ENCODE results near the gene CLEC19A.
A peak's percentile ranks its signal among the peaks of the same experiment; 100 is the strongest.

CLEC19A gene

GRCh38 chr16:19338335-19338734 is 52.8 kb downstream of the CLEC19A start:
- Histone ChIP-seq H2BK5ac (ENCODE audit: low read depth, low read length, poor library complexity) (no peak overlapping the region), H3K79me1 (ENCODE audit: low read length) (no peaks in the 10 kb centered on the region), H3K27ac (ENCODE audit: low read depth, low read length) (no peak overlapping the region), H2AK5ac (ENCODE audit: low read length) (no peak overlapping the region), H3K9ac (ENCODE audit: low read length) (no peak overlapping the region), H3K79me2 (ENCODE audit: control insufficient read depth, insufficient read depth, low read length, poor library complexity) (no peaks in the 10 kb centered on the region), H4K8ac (ENCODE audit: low read depth, low read length) (no peak overlapping the region), H3K23ac (ENCODE audit: low read length) (no peak overlapping the region), H2BK120ac (ENCODE audit: insufficient read depth, low read length, poor library complexity) (no peak overlapping the region), H4K12ac (ENCODE audit: low read depth, low read length) (no peak overlapping the region), H3K9me3 (ENCODE audit: insufficient read depth, low read depth, low read length) (no peaks in the 10 kb centered on the region), H3K27me3 (ENCODE audit: insufficient read depth, low read length) (no peaks in the 10 kb centered on the region), H2AFZ (ENCODE audit: insufficient read depth, low read length, poor library complexity) (no peak overlapping the region), H3K36me3 (ENCODE audit: control insufficient read depth in 1 of 2, insufficient read depth in 2 of 2, low read length in 2 of 2) (no peaks in the 10 kb centered on the region), H3K14ac (ENCODE audit: low read length) (no peak overlapping the region), H4K91ac (ENCODE audit: low read depth, low read length) (no peak overlapping the region), H3K4me3 (ENCODE audit: low read depth, low read length) (no peak overlapping the region), H3K18ac (ENCODE audit: low read length) (no peak overlapping the region), H3K4me1 (ENCODE audit: control insufficient read depth in 1 of 2, insufficient read depth in 2 of 2, low read length in 2 of 2) (no peaks in the 10 kb centered on the region), H2BK12ac (ENCODE audit: low read length) (no peak overlapping the region), H3K4me2 (ENCODE audit: low read length) (no peak overlapping the region), H3K4ac (ENCODE audit: low read depth, low read length) (no peak overlapping the region)
- peak in 1 of 2 donors; percentile 38 for DNase-seq
- WGBS (ENCODE audit: extremely low coverage, insufficient coverage, insufficient read length) = no CpG with 5 or more reads among the region's 3 CpGs

DNA sequence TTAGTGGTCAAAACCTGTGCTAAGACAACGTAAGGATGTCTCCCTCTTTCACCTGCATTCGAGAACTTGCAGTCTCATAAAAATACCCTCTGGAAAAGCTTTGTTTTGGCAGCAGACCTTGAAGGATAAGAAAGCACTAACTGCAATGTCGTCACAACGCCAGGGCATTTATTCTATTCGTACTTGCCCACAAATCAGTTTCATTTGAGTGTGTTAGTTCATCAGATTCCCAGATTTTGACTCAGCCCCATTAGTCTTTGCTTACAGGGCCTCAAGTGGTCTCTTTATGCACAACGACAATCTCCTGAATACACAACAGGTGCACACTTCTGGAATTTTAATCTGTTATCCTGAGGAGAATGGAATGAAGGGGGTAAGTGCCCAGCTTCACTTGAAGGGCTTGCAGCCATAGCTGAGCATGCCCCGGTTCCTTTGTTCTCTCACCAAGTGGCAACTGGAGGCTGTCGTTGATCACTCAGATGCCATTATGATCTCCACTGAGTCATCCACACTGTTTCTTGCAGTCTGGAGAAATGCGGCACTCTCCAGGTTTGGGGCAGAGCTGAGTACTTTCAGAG is 58.8 kb downstream of the CLEC19A start:
- Histone ChIP-seq H3K79me1 (ENCODE audit: low read length) (no peaks in the 10 kb centered on the region), H3K4me2 (ENCODE audit: low read length) (no peak overlapping the region), H4K91ac (ENCODE audit: low read depth, low read length) (no peak overlapping the region), H3K4me3 (ENCODE audit: low read depth, low read length) (no peak overlapping the region), H2BK120ac (ENCODE audit: insufficient read depth, low read length, poor library complexity) (no peak overlapping the region), H4K8ac (ENCODE audit: low read depth, low read length) (no peak overlapping the region), H3K14ac (ENCODE audit: low read length) (no peak overlapping the region), H2BK12ac (ENCODE audit: low read length) (no peak overlapping the region), H3K79me2 (ENCODE audit: control insufficient read depth, insufficient read depth, low read length, poor library complexity) (no peaks in the 10 kb centered on the region), H3K9me3 (ENCODE audit: insufficient read depth, low read depth, low read length) (no peaks in the 10 kb centered on the region), H3K18ac (ENCODE audit: low read length) (no peak overlapping the region), H3K4me1 (ENCODE audit: control insufficient read depth in 1 of 2, insufficient read depth in 2 of 2, low read length in 2 of 2) (peaks cover 0 to 4% of the 10 kb centered on the region in 2 experiments), H3K23ac (ENCODE audit: low read length) (no peak overlapping the region), H3K27me3 (ENCODE audit: insufficient read depth, low read length) (no peaks in the 10 kb centered on the region), H3K9ac (ENCODE audit: low read length) (no peak overlapping the region), H3K4ac (ENCODE audit: low read depth, low read length) (no peak overlapping the region), H3K27ac (ENCODE audit: low read depth, low read length) (no peak overlapping the region), H3K36me3 (ENCODE audit: control insufficient read depth in 1 of 2, insufficient read depth in 2 of 2, low read length in 2 of 2) (no peaks in the 10 kb centered on the region), H4K12ac (ENCODE audit: low read depth, low read length) (no peak overlapping the region), H2BK5ac (ENCODE audit: low read depth, low read length, poor library complexity) (no peak overlapping the region), H2AK5ac (ENCODE audit: low read length) (no peak overlapping the region), H2AFZ (ENCODE audit: insufficient read depth, low read length, poor library complexity) (no peak overlapping the region)
- WGBS (ENCODE audit: extremely low coverage, insufficient coverage, insufficient read length) = no CpG with 5 or more reads among the region's 9 CpGs
- DNase-seq = no peak

- H3K4ac ChIP-seq (ENCODE audit: low read depth, low read length) = no peak overlapping the region
- H2AK5ac ChIP-seq (ENCODE audit: low read length) = no peak overlapping the region
- no peak overlapping the region for H3K23ac ChIP-seq (ENCODE audit: low read length)
- H2BK120ac ChIP-seq (ENCODE audit: insufficient read depth, low read length, poor library complexity) = no peak overlapping the region
- no peak overlapping the region for H3K4me3 ChIP-seq (ENCODE audit: low read depth, low read length)
- H2AFZ ChIP-seq (ENCODE audit: insufficient read depth, low read length, poor library complexity) = no peak overlapping the region
- H2BK12ac ChIP-seq (ENCODE audit: low read length) = no peak overlapping the region
- no peaks in the 10 kb centered on the region for H3K9me3 ChIP-seq (ENCODE audit: insufficient read depth, low read depth, low read length)
- no peaks in the 10 kb centered on the region for H3K79me2 ChIP-seq (ENCODE audit: control insufficient read depth, insufficient read depth, low read length, poor library complexity)
- no peak overlapping the region for H4K12ac ChIP-seq (ENCODE audit: low read depth, low read length)
- no peak overlapping the region for H4K8ac ChIP-seq (ENCODE audit: low read depth, low read length)
- H3K27ac ChIP-seq (ENCODE audit: low read depth, low read length) = no peak overlapping the region
- no peak overlapping the region for H3K14ac ChIP-seq (ENCODE audit: low read length)
- no peaks in the 10 kb centered on the region for H3K79me1 ChIP-seq (ENCODE audit: low read length)
- no peak overlapping the region for H3K18ac ChIP-seq (ENCODE audit: low read length)
- H2BK5ac ChIP-seq (ENCODE audit: low read depth, low read length, poor library complexity) = no peak overlapping the region
- no peaks in the 10 kb centered on the region for H3K27me3 ChIP-seq (ENCODE audit: insufficient read depth, low read length)
- no peak for DNase-seq
- H3K36me3 ChIP-seq (ENCODE audit: control insufficient read depth in 1 of 2, insufficient read depth in 2 of 2, low read length in 2 of 2) = no peaks in the 10 kb centered on the region
- peaks cover 0 to 4% of the 10 kb centered on the region in 2 experiments for H3K4me1 ChIP-seq (ENCODE audit: control insufficient read depth in 1 of 2, insufficient read depth in 2 of 2, low read length in 2 of 2)
- WGBS (ENCODE audit: extremely low coverage, insufficient coverage, insufficient read length) = no CpG with 5 or more reads among the region's 4 CpGs
- H3K4me2 ChIP-seq (ENCODE audit: low read length) = no peak overlapping the region
- H3K9ac ChIP-seq (ENCODE audit: low read length) = no peak overlapping the region
- H4K91ac ChIP-seq (ENCODE audit: low read depth, low read length) = no peak overlapping the region
These were observed 59.4 kb downstream of the CLEC19A start for GRCh38 chr16:19344980-19345379.

DNA sequence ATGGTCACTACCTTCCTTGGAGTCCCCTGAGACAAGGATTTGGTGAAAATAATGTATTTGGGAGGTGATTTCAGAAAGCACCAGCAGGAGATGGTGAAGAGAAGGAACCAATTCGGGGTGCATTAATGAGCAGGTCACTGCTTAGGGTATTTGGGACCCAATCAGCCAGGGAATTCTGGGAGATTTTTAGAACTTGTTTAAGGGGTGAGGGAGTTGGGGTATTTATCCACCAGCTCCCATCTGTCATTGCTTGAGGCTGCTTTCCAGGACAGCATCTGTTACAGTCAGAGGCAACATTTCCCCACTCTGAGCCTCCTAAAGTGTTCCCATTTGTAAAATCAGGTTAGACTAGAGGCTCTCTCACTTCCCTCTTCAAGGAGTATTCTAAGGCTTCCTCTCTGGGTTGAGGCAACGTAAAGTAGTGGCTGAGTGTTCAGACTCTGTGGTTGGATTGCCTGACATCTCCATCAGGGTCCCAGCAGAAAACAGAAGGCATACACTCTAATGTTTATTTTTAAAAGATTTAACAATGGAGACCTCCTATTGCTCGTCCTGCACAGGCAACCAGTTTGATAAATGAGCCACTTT is 60.9 kb downstream of the CLEC19A start:
- Histone ChIP-seq H3K18ac (ENCODE audit: low read length) (no peak overlapping the region), H3K14ac (ENCODE audit: low read length) (no peak overlapping the region), H3K4me1 (ENCODE audit: control insufficient read depth in 1 of 2, insufficient read depth in 2 of 2, low read length in 2 of 2) (peaks cover 0 to 4% of the 10 kb centered on the region in 2 experiments), H3K23ac (ENCODE audit: low read length) (no peak overlapping the region), H4K91ac (ENCODE audit: low read depth, low read length) (no peak overlapping the region), H2BK12ac (ENCODE audit: low read length) (no peak overlapping the region), H3K27me3 (ENCODE audit: insufficient read depth, low read length) (no peaks in the 10 kb centered on the region), H2AK5ac (ENCODE audit: low read length) (no peak overlapping the region), H2BK120ac (ENCODE audit: insufficient read depth, low read length, poor library complexity) (no peak overlapping the region), H3K4ac (ENCODE audit: low read depth, low read length) (no peak overlapping the region), H3K9me3 (ENCODE audit: insufficient read depth, low read depth, low read length) (no peaks in the 10 kb centered on the region), H3K36me3 (ENCODE audit: control insufficient read depth in 1 of 2, insufficient read depth in 2 of 2, low read length in 2 of 2) (no peaks in the 10 kb centered on the region), H3K79me2 (ENCODE audit: control insufficient read depth, insufficient read depth, low read length, poor library complexity) (no peaks in the 10 kb centered on the region), H2BK5ac (ENCODE audit: low read depth, low read length, poor library complexity) (no peak overlapping the region), H2AFZ (ENCODE audit: insufficient read depth, low read length, poor library complexity) (no peak overlapping the region), H4K12ac (ENCODE audit: low read depth, low read length) (no peak overlapping the region), H3K9ac (ENCODE audit: low read length) (no peak overlapping the region), H3K27ac (ENCODE audit: low read depth, low read length) (no peak overlapping the region), H4K8ac (ENCODE audit: low read depth, low read length) (no peak overlapping the region), H3K4me3 (ENCODE audit: low read depth, low read length) (no peak overlapping the region), H3K4me2 (ENCODE audit: low read length) (no peak overlapping the region), H3K79me1 (ENCODE audit: low read length) (no peaks in the 10 kb centered on the region)
- DNase-seq = no peak
- WGBS (ENCODE audit: extremely low coverage, insufficient coverage, insufficient read length) = no CpG with 5 or more reads among the region's 3 CpGs
